SK-N-SH (cell line): ENCODE results near the gene ZNF775. TPM values are rescaled to one million over a fixed set of nuclear protein-coding genes. Genes with fewer than 3 reads are reported as not detected.

Experiments used
- CTCF ChIA-PET: fragments of 300-600, 350-600 bp; formaldehyde crosslinking; extraction: SDS; loops from one replicate; lab custom pipeline; 2021; lab: Yijun Ruan, JAX
- POLR2A ChIA-PET: fragments of 350-600 bp; sonication (Branson Sonifier 250); formaldehyde crosslinking; extraction: SDS; loops from one replicate; lab custom pipeline; 2020; ENCODE audit warnings: antibody characterized with exemption, inconsistent platforms; lab: Yijun Ruan, JAX
- DNase-seq: peaks from one replicate; pipeline ENCODE4 v3.0.0; 2012
- H2AFZ ChIP-seq: fragments of 200-600 bp; sonication (generic); 2 replicates; pipeline ENCODE4 v1.8.1; 2016; ENCODE audit warnings: antibody characterized with exemption, mild to moderate bottlenecking, low read depth
- H3F3A ChIP-seq: fragments of 200-600 bp; sonication (generic); replicated peaks from 2 replicates; pipeline ENCODE3; 2016; ENCODE audit warnings: antibody characterized with exemption, mild to moderate bottlenecking; ENCODE audit not compliant: insufficient read depth
- H3K27ac ChIP-seq, 2 experiments: fragments of 200-500 bp in 1 of 2; fragments of 200-600 bp in 1 of 2; sonication (Bioruptor generic) in 1 of 2; sonication (generic), shearing (Covaris generic) in 1 of 2; 2 replicates each; pipeline versions ENCODE4 v1.5.1 to v1.6.1; 2014 to 2016; ENCODE audit warnings: low read depth in 2 of 2, inconsistent platforms in 1 of 2, low read length in 1 of 2, mild to moderate bottlenecking in 1 of 2, mixed read lengths in 1 of 2
- H3K27me3 ChIP-seq: fragments of 200-600 bp; sonication (generic), shearing (Covaris generic); 2 replicates; pipeline ENCODE4 v1.6.1; 2016; ENCODE audit warnings: mixed run types; ENCODE audit not compliant: insufficient read depth
- H3K36me3 ChIP-seq, 2 experiments: fragments of 200-500 bp in 1 of 2; fragments of 200-600 bp in 1 of 2; sonication (Bioruptor generic) in 1 of 2; sonication (generic) in 1 of 2; replicated peaks in 1 of 2; 2 replicates each; pipeline versions ENCODE3 to v1.5.1; 2014 to 2016; ENCODE audit warnings: low read length in 1 of 2, mild to moderate bottlenecking in 1 of 2; ENCODE audit not compliant: insufficient read depth in 2 of 2, control insufficient read depth in 1 of 2
- H3K4me1 ChIP-seq, 2 experiments: fragments of 200-500 bp in 1 of 2; fragments of 200-600 bp in 1 of 2; sonication (Bioruptor generic) in 1 of 2; sonication (generic), shearing (Covaris generic) in 1 of 2; 2 replicates each; pipeline versions ENCODE4 v1.5.1 to v1.6.1; 2014 to 2016; ENCODE audit warnings: low read depth in 1 of 2, low read length in 1 of 2, mixed run types in 1 of 2; ENCODE audit not compliant: insufficient read depth in 2 of 2, control insufficient read depth in 1 of 2
- H3K4me2 ChIP-seq: fragments of 200-600 bp; sonication (generic), shearing (Covaris generic); 2 replicates; pipeline ENCODE4 v1.6.1; 2017; ENCODE audit warnings: mixed run types
- H3K4me3 ChIP-seq, 2 experiments: fragments of 200-500 bp in 1 of 2; fragments of 200-600 bp in 1 of 2; sonication (Bioruptor generic) in 1 of 2; sonication (generic), shearing (Covaris generic) in 1 of 2; 2 replicates each; pipeline versions ENCODE4 v1.5.1 to v1.8.1; 2014 to 2016; ENCODE audit warnings: low read depth in 2 of 2, inconsistent platforms in 1 of 2, low read length in 1 of 2, mild to moderate bottlenecking in 1 of 2, mixed read lengths in 1 of 2, moderate library complexity in 1 of 2
- H3K79me2 ChIP-seq: fragments of 200-600 bp; sonication (generic); 2 replicates; pipeline ENCODE4 v1.8.1; 2017; ENCODE audit warnings: mild to moderate bottlenecking; ENCODE audit not compliant: insufficient read depth
- H3K9ac ChIP-seq: fragments of 200-600 bp; sonication (generic); 2 replicates; pipeline ENCODE4 v1.6.1; 2017; ENCODE audit warnings: mixed run types
- H3K9me2 ChIP-seq: fragments of 200-600 bp; sonication (generic); 2 replicates; pipeline ENCODE4 v1.6.1; 2017; ENCODE audit warnings: mixed run types
- H3K9me3 ChIP-seq: fragments of 200-600 bp; sonication (generic); 2 replicates; pipeline ENCODE4 v1.6.1; 2017; ENCODE audit warnings: mixed run types, mild to moderate bottlenecking, moderate library complexity
- H4K20me1 ChIP-seq: fragments of 200-600 bp; sonication (generic); 2 replicates; pipeline ENCODE4 v1.6.1; 2017; ENCODE audit warnings: mild to moderate bottlenecking, mixed run types; ENCODE audit not compliant: insufficient read depth
- EP300 ChIP-seq, 2 experiments: IDR thresholded peaks; 2 replicates each; pipeline versions ENCODE4 v1.4.0 to v1.6.1; 2012; ENCODE audit warnings: borderline replicate concordance in 1 of 2, low read depth in 1 of 2, low read length in 1 of 2
- EZH2phosphoT487 ChIP-seq: fragments of 200-600 bp; sonication (generic); IDR thresholded peaks from 2 replicates; pipeline ENCODE4 v1.6.1; 2017; ENCODE audit warnings: low read depth, mixed run types, mild to moderate bottlenecking, antibody characterized with exemption, moderate library complexity, borderline replicate concordance
- FOSL2 ChIP-seq: IDR thresholded peaks from 2 replicates; pipeline ENCODE4 v1.4.0; 2012; ENCODE audit warnings: low read depth, mild to moderate bottlenecking, moderate library complexity, borderline replicate concordance
- FOXJ3 ChIP-seq: sonication (generic); formaldehyde crosslinking; IDR thresholded peaks from 2 replicates; pipeline ENCODE4 v1.5.1; 2020; ENCODE audit warnings: mild to moderate bottlenecking, missing genetic modification reagents
- FOXM1 ChIP-seq: IDR thresholded peaks from 2 replicates; pipeline ENCODE4 v1.4.0; 2012; ENCODE audit warnings: low read depth, mild to moderate bottlenecking
- MEF2A ChIP-seq: IDR thresholded peaks from 2 replicates; pipeline ENCODE4 v1.4.0; 2012; ENCODE audit warnings: low read depth, borderline replicate concordance
- MXI1 ChIP-seq: IDR thresholded peaks from 2 replicates; pipeline ENCODE4 v1.6.1; 2012; ENCODE audit warnings: mild to moderate bottlenecking, low read depth, low read length, improper control_type of control experiment
- NFIC ChIP-seq: IDR thresholded peaks from 2 replicates; pipeline ENCODE4 v1.4.0; 2012; ENCODE audit warnings: borderline replicate concordance
- POLR2AphosphoS5 ChIP-seq: IDR thresholded peaks from 2 replicates; pipeline ENCODE4 v1.6.1; 2012; ENCODE audit warnings: low read depth, low read length
- RXRA ChIP-seq: IDR thresholded peaks from 2 replicates; pipeline ENCODE4 v1.4.0; 2012; ENCODE audit warnings: low read depth, mild to moderate bottlenecking, borderline replicate concordance
- SIN3A ChIP-seq: IDR thresholded peaks from 2 replicates; pipeline ENCODE4 v1.6.1; 2012; ENCODE audit warnings: low read depth, mild to moderate bottlenecking, low read length, moderate library complexity, borderline replicate concordance
- SMC3 ChIP-seq: IDR thresholded peaks from 2 replicates; pipeline ENCODE4 v1.6.1; 2012; ENCODE audit warnings: low read depth, low read length, improper control_type of control experiment
- WGBS: methylation state at CpG from one replicate; pipeline ENCODE4 v1.1.6; 2017; ENCODE audit warnings: low lambda C conversion rate; 5-methylcytosine and 5-hydroxymethylcytosine counted together
- polyA plus RNA-seq, 3 experiments: library from polyadenylated mRNA; depleted of rRNA; stranded (reverse); fragments of >200 nt; gene quantifications; 2 replicates each; pipeline ENCODE4 v1.2.3, GENCODE V29; 2012
- TF ChIP-seq, protein P1 (sequence below): IDR thresholded peaks from 2 replicates; pipeline ENCODE4 v1.4.0; 2012; ENCODE audit warnings: low read depth, borderline replicate concordance
- TF ChIP-seq, protein P2 (sequence below): fragments of 200-600 bp; sonication (generic); IDR thresholded peaks from 2 replicates; pipeline ENCODE4 v1.6.1; 2017; ENCODE audit warnings: antibody characterized with exemption, mild to moderate bottlenecking, moderate library complexity
- TF ChIP-seq, protein P3 (sequence below): fragments of 150-350 bp; IDR thresholded peaks from 2 replicates; pipeline ENCODE4 v1.6.1; 2016; ENCODE audit warnings: mild to moderate bottlenecking, low read depth, low read length
- TF ChIP-seq, protein P4 (sequence below): IDR thresholded peaks from 2 replicates; pipeline ENCODE4 v1.4.0; 2012; ENCODE audit warnings: low read depth, borderline replicate concordance
- TF ChIP-seq, protein P5 (sequence below): IDR thresholded peaks from 2 replicates; pipeline ENCODE4; 2012

ZNF775 gene
- polyA plus RNA-seq, 1 of the 3 experiments (the other 2 are of a cell fraction): 5.0 TPM

DNA sequence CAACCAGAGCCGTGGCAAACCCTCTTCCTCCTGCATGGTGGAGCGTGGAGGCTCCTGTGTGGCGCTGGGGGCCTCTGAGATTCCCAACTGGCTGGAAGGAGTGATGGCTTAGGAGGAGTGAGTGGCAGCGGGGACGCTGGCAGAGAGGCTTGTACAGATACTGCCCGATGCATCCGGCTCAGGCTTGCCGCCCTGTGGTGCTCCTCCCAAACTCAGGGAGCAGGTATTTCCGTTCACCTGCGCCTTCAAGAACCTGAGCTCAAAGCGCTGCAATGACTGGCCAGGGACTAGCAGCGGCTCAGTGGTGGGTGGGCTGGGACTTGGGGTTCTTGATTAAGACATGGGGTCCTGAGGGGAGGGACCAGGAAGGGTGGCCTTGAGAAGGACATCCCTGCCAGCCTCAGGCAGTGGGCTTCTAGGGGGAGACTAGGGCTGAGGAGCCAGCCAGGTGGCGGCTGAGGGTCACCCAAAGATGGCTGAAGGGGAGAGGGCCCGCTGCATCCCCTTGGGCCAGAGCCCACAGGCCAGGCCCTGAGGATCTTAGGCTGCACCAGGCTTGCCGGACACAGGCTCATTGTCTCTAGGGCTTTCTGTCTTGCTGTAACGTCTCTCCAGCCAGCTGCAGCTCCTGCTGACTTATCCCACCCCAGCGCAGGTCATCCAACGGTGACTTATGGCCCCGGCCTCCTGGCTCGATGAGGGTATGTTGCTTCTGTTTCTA lies 3.2 kb downstream of the ZNF775 start:
- CTCF ChIA-PET: no interaction called here
- Histone ChIP-seq H3K27me3 (no peaks in the 10 kb centered on the region), H3K4me2 (no peak overlapping the region)

More for the DNA sequence above, 3.2 kb downstream of the ZNF775 start:
- Histone ChIP-seq H4K20me1 (peaks cover 8% of the 10 kb centered on the region; the same call in 1 of the 2 replicates), H3K4me3 (no peak overlapping the region), H3K9me2 (no peaks in the 10 kb centered on the region), H2AFZ (no peak overlapping the region), H3F3A (peaks cover 13% of the 10 kb centered on the region), H3K9ac (no peak overlapping the region), H3K27ac (no peak overlapping the region; a peak in 1 of 4 replicates), H3K9me3 (no peaks in the 10 kb centered on the region), H3K36me3 (no peaks in the 10 kb centered on the region), H3K4me1 (peaks cover 0 to 65% of the 10 kb centered on the region in 2 experiments; a peak in 2 of 4 replicates), H3K79me2 (peaks cover 44% of the 10 kb centered on the region; the same call in 1 of the 2 replicates)
- POLR2A ChIA-PET: no interaction called here
- WGBS: 96% methylated on average over 18 of the region's 20 CpGs
- DNase-seq: no peak
- TF ChIP-seq, protein P1, sequence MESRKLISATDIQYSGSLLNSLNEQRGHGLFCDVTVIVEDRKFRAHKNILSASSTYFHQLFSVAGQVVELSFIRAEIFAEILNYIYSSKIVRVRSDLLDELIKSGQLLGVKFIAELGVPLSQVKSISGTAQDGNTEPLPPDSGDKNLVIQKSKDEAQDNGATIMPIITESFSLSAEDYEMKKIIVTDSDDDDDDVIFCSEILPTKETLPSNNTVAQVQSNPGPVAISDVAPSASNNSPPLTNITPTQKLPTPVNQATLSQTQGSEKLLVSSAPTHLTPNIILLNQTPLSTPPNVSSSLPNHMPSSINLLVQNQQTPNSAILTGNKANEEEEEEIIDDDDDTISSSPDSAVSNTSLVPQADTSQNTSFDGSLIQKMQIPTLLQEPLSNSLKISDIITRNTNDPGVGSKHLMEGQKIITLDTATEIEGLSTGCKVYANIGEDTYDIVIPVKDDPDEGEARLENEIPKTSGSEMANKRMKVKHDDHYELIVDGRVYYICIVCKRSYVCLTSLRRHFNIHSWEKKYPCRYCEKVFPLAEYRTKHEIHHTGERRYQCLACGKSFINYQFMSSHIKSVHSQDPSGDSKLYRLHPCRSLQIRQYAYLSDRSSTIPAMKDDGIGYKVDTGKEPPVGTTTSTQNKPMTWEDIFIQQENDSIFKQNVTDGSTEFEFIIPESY: no peak
- TF ChIP-seq, protein P2, sequence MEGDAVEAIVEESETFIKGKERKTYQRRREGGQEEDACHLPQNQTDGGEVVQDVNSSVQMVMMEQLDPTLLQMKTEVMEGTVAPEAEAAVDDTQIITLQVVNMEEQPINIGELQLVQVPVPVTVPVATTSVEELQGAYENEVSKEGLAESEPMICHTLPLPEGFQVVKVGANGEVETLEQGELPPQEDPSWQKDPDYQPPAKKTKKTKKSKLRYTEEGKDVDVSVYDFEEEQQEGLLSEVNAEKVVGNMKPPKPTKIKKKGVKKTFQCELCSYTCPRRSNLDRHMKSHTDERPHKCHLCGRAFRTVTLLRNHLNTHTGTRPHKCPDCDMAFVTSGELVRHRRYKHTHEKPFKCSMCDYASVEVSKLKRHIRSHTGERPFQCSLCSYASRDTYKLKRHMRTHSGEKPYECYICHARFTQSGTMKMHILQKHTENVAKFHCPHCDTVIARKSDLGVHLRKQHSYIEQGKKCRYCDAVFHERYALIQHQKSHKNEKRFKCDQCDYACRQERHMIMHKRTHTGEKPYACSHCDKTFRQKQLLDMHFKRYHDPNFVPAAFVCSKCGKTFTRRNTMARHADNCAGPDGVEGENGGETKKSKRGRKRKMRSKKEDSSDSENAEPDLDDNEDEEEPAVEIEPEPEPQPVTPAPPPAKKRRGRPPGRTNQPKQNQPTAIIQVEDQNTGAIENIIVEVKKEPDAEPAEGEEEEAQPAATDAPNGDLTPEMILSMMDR: no peak
- TF ChIP-seq FOXM1 (no peak), FOSL2 (no peak), NFIC (no peak), POLR2AphosphoS5 (no peak), SMC3 (no peak), RXRA (no peak), SIN3A (no peak), EZH2phosphoT487 (no peak), MEF2A (no peak), MXI1 (no peak), EP300 (IDR thresholded peaks at IDR 0.05; ENCODE audit: borderline replicate concordance in 1 of 2, low read depth in 1 of 2, low read length in 1 of 2) (no peak), FOXJ3 (CRISPR knock-in tag) (no peak)
- TF ChIP-seq, protein P3, sequence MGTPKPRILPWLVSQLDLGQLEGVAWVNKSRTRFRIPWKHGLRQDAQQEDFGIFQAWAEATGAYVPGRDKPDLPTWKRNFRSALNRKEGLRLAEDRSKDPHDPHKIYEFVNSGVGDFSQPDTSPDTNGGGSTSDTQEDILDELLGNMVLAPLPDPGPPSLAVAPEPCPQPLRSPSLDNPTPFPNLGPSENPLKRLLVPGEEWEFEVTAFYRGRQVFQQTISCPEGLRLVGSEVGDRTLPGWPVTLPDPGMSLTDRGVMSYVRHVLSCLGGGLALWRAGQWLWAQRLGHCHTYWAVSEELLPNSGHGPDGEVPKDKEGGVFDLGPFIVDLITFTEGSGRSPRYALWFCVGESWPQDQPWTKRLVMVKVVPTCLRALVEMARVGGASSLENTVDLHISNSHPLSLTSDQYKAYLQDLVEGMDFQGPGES: no peak
- TF ChIP-seq, protein P4, sequence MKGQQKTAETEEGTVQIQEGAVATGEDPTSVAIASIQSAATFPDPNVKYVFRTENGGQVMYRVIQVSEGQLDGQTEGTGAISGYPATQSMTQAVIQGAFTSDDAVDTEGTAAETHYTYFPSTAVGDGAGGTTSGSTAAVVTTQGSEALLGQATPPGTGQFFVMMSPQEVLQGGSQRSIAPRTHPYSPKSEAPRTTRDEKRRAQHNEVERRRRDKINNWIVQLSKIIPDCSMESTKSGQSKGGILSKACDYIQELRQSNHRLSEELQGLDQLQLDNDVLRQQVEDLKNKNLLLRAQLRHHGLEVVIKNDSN: no peak
- TF ChIP-seq, protein P5, sequence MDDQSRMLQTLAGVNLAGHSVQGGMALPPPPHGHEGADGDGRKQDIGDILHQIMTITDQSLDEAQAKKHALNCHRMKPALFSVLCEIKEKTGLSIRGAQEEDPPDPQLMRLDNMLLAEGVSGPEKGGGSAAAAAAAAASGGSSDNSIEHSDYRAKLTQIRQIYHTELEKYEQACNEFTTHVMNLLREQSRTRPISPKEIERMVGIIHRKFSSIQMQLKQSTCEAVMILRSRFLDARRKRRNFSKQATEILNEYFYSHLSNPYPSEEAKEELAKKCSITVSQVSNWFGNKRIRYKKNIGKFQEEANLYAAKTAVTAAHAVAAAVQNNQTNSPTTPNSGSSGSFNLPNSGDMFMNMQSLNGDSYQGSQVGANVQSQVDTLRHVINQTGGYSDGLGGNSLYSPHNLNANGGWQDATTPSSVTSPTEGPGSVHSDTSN: no peak
